Epithelial cell of proximal tubule (primary cell): ENCODE results near the gene IFT43. TPM values are rescaled to one million over a fixed set of nuclear protein-coding genes. Genes with fewer than 3 reads are reported as not detected.

Experiments
- DNase-seq: peaks from one replicate; pipeline ENCODE4 v3.0.0-alpha.2; 2011; ENCODE audit warnings: low read depth
- H3K4me3 ChIP-seq: 2 replicates; pipeline ENCODE4 v1.5.1; 2011; ENCODE audit warnings: low read depth, mild to moderate bottlenecking, low read length
- total RNA-seq: library from RNA; depleted of rRNA; stranded (reverse); fragments of >200 nt; gene quantifications from 2 replicates; pipeline ENCODE4 v1.2.3, GENCODE V29; 2015
- TF ChIP-seq, protein P1 (sequence below): conservative IDR thresholded peaks from 2 replicates; pipeline ENCODE4 v1.5.1; 2012; ENCODE audit warnings: low read depth, mild to moderate bottlenecking, low read length

Gene IFT43
- total RNA-seq, 1 donor from 2014 or later = 28.3 TPM

DNA sequence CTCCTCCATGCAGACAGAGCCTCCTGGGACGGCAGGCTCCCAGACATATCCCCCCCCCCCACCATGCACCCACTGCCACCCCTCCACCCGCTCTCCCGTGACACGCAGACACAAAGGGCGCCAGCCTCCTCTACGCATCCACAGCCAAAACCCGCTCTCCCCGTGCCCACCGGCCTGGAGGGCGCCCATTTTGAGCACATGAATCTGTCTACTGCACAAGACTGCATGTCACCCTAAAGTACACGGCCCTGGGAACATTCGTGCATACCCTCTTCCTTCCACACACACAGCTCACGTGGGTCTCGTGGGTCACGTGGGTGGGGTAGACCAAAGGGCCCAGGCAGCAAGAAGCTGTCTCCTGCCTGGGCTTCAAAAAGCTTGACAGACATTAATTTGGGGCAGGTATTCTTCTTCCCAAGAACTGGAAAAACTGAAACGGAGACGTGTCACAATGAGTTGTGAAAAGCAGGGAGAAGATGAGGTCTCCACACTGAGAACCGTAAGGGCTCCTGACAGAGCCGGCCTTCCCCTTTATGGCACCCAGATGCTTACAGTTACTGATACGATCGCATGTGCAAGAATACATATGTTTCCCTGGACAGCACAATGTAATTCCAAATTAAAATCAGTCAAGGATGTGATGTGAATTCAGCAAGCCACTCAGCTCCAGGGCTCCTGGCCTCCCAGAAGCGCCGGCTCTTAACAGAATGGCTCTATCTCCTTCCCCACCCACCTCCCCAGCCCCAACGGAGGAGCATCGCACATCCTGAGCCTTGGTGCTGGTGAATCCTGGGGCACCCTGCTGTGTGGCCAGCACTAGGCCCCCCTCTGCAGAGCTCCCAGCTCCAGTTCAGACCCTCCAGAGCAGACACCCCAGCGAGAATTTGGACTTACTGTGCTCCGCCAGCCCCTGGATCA is 5.7 kb upstream of the IFT43 start:
- no peak for DNase-seq
- TF ChIP-seq, protein P1, sequence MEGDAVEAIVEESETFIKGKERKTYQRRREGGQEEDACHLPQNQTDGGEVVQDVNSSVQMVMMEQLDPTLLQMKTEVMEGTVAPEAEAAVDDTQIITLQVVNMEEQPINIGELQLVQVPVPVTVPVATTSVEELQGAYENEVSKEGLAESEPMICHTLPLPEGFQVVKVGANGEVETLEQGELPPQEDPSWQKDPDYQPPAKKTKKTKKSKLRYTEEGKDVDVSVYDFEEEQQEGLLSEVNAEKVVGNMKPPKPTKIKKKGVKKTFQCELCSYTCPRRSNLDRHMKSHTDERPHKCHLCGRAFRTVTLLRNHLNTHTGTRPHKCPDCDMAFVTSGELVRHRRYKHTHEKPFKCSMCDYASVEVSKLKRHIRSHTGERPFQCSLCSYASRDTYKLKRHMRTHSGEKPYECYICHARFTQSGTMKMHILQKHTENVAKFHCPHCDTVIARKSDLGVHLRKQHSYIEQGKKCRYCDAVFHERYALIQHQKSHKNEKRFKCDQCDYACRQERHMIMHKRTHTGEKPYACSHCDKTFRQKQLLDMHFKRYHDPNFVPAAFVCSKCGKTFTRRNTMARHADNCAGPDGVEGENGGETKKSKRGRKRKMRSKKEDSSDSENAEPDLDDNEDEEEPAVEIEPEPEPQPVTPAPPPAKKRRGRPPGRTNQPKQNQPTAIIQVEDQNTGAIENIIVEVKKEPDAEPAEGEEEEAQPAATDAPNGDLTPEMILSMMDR = no peak
- H3K4me3 ChIP-seq = no peak overlapping the region

GRCh38 chr14:75980856-75981255 is 4.7 kb upstream of the IFT43 start:
- no peak for DNase-seq
- TF ChIP-seq, protein P1 = no peak
- H3K4me3 ChIP-seq = no peak overlapping the region

DNA sequence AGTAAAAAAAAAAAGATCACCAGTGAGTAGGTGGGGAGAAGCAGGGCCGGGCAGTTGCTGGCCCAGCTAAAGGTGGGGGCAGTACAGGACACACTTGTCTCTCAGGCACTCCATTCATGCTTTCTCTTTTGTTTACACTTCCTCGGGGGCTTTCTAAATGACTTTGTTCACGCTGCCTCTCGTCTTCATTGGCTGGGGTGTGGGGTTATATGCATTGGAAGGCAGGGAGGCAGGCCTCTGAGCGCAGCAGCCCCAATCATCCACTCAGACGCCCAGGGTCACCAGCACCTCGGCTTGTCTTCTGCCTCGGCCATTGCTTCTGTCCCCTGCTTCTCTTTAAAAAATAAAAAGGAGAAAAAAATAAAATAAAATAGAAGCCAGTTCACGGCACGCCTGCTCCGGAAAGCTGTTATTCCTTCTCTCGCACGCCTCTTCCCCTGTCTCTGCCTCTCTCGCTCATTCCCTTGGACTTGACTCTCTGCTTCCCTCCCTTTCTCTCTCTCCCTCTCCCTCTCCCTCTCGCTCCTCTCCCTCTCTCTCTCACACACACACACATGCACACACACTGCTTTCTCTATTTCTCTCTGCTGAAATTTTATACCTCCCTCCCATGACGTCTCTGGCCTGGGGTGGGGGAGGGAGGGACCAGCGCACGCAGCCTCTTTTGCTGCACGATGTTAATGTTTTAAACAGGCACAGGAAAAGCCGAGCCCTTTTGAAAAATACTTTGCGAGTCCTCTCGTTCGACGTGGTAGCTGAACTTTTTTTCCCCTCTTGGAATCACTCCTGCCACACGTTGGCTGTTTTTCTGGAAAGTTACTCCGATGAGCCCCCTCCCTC is 3.9 kb upstream of the IFT43 start, which contains the start of gene TGFB3:
Gene TGFB3 (minus strand): TSS at position 570 of the 840 bp plus-strand sequence. CDS start 1,102 bp downstream, outside the sequence.
- H3K4me3 ChIP-seq = peak within 1 kb of the TSS; percentile 80
- peak; percentile 50 for DNase-seq
- TF ChIP-seq, protein P1 = no peak

DNA sequence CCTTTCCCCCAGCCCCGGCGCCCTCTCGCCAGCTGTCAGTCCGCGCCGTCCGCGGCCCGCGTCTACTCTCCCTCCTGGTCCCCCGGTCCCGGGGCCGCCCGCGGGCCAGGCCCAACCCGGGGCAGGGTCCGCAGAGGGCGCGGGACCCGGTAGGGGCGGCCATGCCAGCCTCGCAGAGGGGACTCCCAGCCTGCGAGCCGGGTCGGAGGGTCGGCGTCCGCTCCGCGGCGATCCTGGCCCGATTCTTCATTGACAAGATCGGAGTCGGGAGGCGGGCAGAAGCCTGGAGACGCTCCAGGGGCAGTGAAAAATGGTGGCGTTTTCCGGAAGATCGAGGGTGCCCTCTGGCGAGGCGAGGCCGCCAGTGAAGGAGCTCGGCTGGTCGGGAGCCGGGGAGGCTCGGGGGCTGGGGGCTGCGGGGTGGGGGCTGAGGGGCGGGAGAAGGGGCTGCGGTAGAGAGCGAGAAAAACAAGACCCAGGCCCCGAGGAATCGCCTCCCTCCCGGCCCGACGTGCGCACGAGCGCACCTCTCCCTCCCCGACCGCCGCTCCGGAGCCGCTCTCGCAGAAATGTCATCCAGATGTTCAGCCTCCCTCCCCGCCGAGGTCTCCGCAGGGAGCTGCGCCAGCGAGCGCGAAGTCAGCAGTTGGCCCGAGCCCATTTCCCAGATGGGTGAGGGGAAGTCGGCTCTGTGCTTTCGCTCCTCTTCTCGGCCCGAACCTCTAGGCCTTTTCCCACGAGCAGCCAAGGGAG is 3.1 kb upstream of the IFT43 start:
- peak overlapping the region; percentile 80 for H3K4me3 ChIP-seq
- TF ChIP-seq, protein P1 = peak; percentile 56
- DNase-seq = no peak

DNA sequence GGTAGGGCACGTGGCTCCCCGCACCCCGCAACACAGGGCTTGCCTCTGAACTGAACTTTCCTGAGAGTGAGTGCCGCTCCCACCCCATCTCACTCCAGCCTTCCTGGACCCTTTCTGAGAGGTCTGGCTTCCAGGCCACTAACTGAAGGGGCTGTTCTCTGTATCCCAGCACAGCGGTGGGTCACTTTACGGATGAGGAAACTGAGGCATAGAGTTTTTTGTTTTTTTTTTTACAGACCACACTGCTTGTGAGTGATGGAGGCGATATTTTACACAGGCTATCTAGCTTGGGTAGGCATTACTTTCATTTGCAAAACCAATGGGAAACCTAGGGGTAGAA is 2.6 kb upstream of the IFT43 start:
- H3K4me3 ChIP-seq = peak overlapping the region; percentile 80
- no peak for DNase-seq
- TF ChIP-seq, protein P1 = no peak

DNA sequence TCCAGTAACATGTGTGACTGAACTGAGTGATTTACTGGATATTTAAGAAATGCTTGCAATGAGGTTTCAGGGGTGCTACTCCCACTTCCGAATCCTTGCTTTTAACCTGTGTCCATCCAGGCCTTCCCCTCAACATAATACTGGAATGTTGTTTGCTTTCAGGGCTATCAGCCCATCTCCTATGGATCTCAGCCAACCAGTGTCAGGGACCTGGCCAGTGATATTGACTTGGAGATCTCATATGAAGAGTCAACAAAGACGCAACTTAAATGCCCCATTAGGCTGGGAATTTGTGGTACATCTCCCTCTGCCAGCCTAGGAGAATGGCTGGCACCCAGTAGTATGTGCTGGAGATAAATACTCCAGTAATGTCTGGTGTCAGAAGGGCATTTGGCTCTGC is 889 bp upstream of the IFT43 start:
- TF ChIP-seq, protein P1 = no peak
- no peak for DNase-seq
- H3K4me3 ChIP-seq = no peak overlapping the region
